ENCODE results near the gene TBC1D24.

The TBC1D24 gene

GRCh38 chr16:2517954-2518605, 43.2 kb downstream of the TBC1D24 start:
- Histone ChIP-seq H3K9ac (ENCODE audit: low read length) (no peak overlapping the region), H3K4me3 (ENCODE audit: low read length) (no peak overlapping the region), H3K27ac (ENCODE audit: low read length) (peak overlapping the region; percentile 19; the same call in 1 of the 2 replicates), H3K27me3 (ENCODE audit: low read depth, low read length) (no peaks in the 10 kb centered on the region), H3K36me3 (replicated peaks; ENCODE audit: low read depth, low read length) (peaks cover 5% of the 10 kb centered on the region), H3K4me2 (ENCODE audit: low read length) (no peak overlapping the region), H2AFZ (ENCODE audit: low read depth, low read length) (no peak overlapping the region), H4K20me1 (ENCODE audit: insufficient read depth, low read length) (peaks cover 56% of the 10 kb centered on the region), H3K4me1 (ENCODE audit: low read length) (peaks cover 36% of the 10 kb centered on the region), H3K9me3 (ENCODE audit: insufficient read depth, low read length) (no peaks in the 10 kb centered on the region), H3K79me2 (ENCODE audit: low read length) (peaks cover 72% of the 10 kb centered on the region)
- TF ChIP-seq CTCF (IDR thresholded peaks at IDR 0.05; ENCODE audit: low read depth, low read length) = no peak

GRCh38 chr16:2518823-2519710, 44.1 kb downstream of the TBC1D24 start:
- Histone ChIP-seq H3K9me3 (ENCODE audit: insufficient read depth, low read length) (no peaks in the 10 kb centered on the region), H3K4me2 (ENCODE audit: low read length) (no peak overlapping the region), H4K20me1 (ENCODE audit: insufficient read depth, low read length) (peaks cover 56% of the 10 kb centered on the region), H3K9ac (ENCODE audit: low read length) (no peak overlapping the region), H3K36me3 (replicated peaks; ENCODE audit: low read depth, low read length) (peaks cover 12% of the 10 kb centered on the region), H3K4me1 (ENCODE audit: low read length) (peaks cover 33% of the 10 kb centered on the region), H2AFZ (ENCODE audit: low read depth, low read length) (no peak overlapping the region), H3K27ac (ENCODE audit: low read length) (no peak overlapping the region), H3K27me3 (ENCODE audit: low read depth, low read length) (no peaks in the 10 kb centered on the region), H3K4me3 (ENCODE audit: low read length) (no peak overlapping the region), H3K79me2 (ENCODE audit: low read length) (peaks cover 67% of the 10 kb centered on the region)
- TF ChIP-seq CTCF (IDR thresholded peaks at IDR 0.05; ENCODE audit: low read depth, low read length) (no peak), EZH2phosphoT487 (IDR thresholded peaks at IDR 0.05; ENCODE audit: low read depth) (no peak)

- Histone ChIP-seq H3K9ac (ENCODE audit: low read length) (no peak overlapping the region), H3K4me3 (ENCODE audit: low read length) (peak overlapping the region; percentile 95), H3K4me2 (ENCODE audit: low read length) (peak overlapping the region; percentile 69), H4K20me1 (ENCODE audit: insufficient read depth, low read length) (peaks cover 53% of the 10 kb centered on the region), H3K4me1 (ENCODE audit: low read length) (peaks cover 33% of the 10 kb centered on the region), H3K36me3 (replicated peaks; ENCODE audit: low read depth, low read length) (peaks cover 14% of the 10 kb centered on the region), H2AFZ (ENCODE audit: low read depth, low read length) (no peak overlapping the region), H3K27me3 (ENCODE audit: low read depth, low read length) (no peaks in the 10 kb centered on the region), H3K79me2 (ENCODE audit: low read length) (peaks cover 61% of the 10 kb centered on the region), H3K27ac (ENCODE audit: low read length) (no peak overlapping the region), H3K9me3 (ENCODE audit: insufficient read depth, low read length) (no peaks in the 10 kb centered on the region)
- TF ChIP-seq CTCF (IDR thresholded peaks at IDR 0.05; ENCODE audit: low read depth, low read length) (no peak), EZH2phosphoT487 (IDR thresholded peaks at IDR 0.05; ENCODE audit: low read depth) (no peak)
These were observed 44.8 kb downstream of the TBC1D24 start for GRCh38 chr16:2519711-2520080.

- TF ChIP-seq EZH2phosphoT487 (IDR thresholded peaks at IDR 0.05; ENCODE audit: low read depth) = no peak
- TF ChIP-seq CTCF (IDR thresholded peaks at IDR 0.05; ENCODE audit: low read depth, low read length) = no peak
- Histone ChIP-seq H3K4me3 (ENCODE audit: low read length) (peak within 1 kb of the TSS; percentile 95), H3K4me2 (ENCODE audit: low read length) (peak within 1 kb of the TSS; percentile 94), H3K36me3 (replicated peaks; ENCODE audit: low read depth, low read length) (peaks cover 15% of the 10 kb centered on the region), H3K79me2 (ENCODE audit: low read length) (peaks cover 56% of the 10 kb centered on the region), H3K9me3 (ENCODE audit: insufficient read depth, low read length) (no peaks in the 10 kb centered on the region), H3K27ac (ENCODE audit: low read length) (no peak within 1 kb of the TSS), H3K27me3 (ENCODE audit: low read depth, low read length) (no peaks in the 10 kb centered on the region), H4K20me1 (ENCODE audit: insufficient read depth, low read length) (peaks cover 47% of the 10 kb centered on the region), H3K4me1 (ENCODE audit: low read length) (peaks cover 29% of the 10 kb centered on the region), H2AFZ (ENCODE audit: low read depth, low read length) (no peak within 1 kb of the TSS), H3K9ac (ENCODE audit: low read length) (peak within 1 kb of the TSS; percentile 62)
These were observed 45.3 kb downstream of the TBC1D24 start, which contains the start of gene AMDHD2 for GRCh38 chr16:2520097-2520783. AMDHD2 (plus strand) TSS chr16:2520371; CDS start chr16:2520459, 88 bp downstream.
